B cell (primary cell): Measurements from ENCODE around the gene NT5DC3.

Source experiments
- EZH2 ChIP-seq: IDR thresholded peaks from 2 replicates; pipeline ENCODE4 v1.6.1; 2012; ENCODE audit warnings: borderline replicate concordance, low read depth, mild to moderate bottlenecking, moderate library complexity, low read length; ENCODE audit not compliant: insufficient read depth, poor library complexity, severe bottlenecking
- TF ChIP-seq, protein P1 (sequence below): fragments of 200-600 bp; IDR thresholded peaks from one replicate; pipeline ENCODE4 v1.8.0; 2022; ENCODE audit warnings: antibody characterized with exemption, mild to moderate bottlenecking

DNA sequence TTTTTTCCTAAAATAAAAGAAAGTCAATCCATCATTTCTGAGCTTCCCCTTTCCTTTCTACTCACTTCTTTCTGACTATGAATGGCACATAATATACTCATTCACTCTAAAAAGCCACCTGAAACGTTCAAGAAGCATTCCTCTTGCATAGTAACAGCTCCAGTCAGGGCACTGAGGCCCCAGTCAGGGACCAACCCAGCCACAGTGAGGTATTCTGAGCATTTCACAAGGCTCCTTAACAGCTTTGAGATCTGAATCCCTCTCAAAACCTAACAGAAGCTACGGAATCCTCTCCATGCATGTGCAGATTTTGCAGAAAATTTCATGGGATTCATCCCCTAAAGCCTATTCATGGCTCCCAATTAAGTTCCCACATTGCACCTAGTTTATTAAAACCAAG, 23.2 kb downstream of the NT5DC3 start:
- TF ChIP-seq, protein P1, sequence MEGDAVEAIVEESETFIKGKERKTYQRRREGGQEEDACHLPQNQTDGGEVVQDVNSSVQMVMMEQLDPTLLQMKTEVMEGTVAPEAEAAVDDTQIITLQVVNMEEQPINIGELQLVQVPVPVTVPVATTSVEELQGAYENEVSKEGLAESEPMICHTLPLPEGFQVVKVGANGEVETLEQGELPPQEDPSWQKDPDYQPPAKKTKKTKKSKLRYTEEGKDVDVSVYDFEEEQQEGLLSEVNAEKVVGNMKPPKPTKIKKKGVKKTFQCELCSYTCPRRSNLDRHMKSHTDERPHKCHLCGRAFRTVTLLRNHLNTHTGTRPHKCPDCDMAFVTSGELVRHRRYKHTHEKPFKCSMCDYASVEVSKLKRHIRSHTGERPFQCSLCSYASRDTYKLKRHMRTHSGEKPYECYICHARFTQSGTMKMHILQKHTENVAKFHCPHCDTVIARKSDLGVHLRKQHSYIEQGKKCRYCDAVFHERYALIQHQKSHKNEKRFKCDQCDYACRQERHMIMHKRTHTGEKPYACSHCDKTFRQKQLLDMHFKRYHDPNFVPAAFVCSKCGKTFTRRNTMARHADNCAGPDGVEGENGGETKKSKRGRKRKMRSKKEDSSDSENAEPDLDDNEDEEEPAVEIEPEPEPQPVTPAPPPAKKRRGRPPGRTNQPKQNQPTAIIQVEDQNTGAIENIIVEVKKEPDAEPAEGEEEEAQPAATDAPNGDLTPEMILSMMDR = no peak
- no peak for TF ChIP-seq EZH2
